ENCODE results near the gene EN1. TPM values are rescaled to one million over a fixed set of nuclear protein-coding genes. Genes with fewer than 3 reads are reported as not detected.

EN1 gene
- total and polyA plus RNA-seq, 2 of the 4 experiments (the other 2 are of a cell fraction): not detected

- H3K9me3 ChIP-seq (ENCODE audit: control insufficient read depth, insufficient read depth, low read length): peaks cover 2% of the 10 kb centered on the region; the same call in 1 of the 2 replicates
- H3K4me2 ChIP-seq (ENCODE audit: low read depth, low read length): no peak overlapping the region
- in situ Hi-C loops (cut with MboI; ENCODE audit: low sequenced_read_pairs) (loop anchor here (25.0 kb wide), 1 partner anchor 816 kb away; no protein-coding TSS in a partner anchor), intact Hi-C loops (cut with micrococcal nuclease) (no loop called here), dilution Hi-C loops (cut with HindIII; ENCODE audit: low sequenced_read_pairs, unreplicated experiment) (no loop called here)
- WGBS, 2 experiments (ENCODE audit: extremely low coverage in 2 of 2, insufficient read length in 1 of 2): 0% methylated on average over 1 of the region's 25 CpGs; no CpG with 5 or more reads in 1 of the 2 experiments
- CTCF ChIA-PET: interaction anchor here (0.6 kb wide), 2 partner anchors 76 to 314 kb away, joined by 4 to 5 read pairs; no protein-coding TSS in a partner anchor
- no peak overlapping the region for H2AK5ac ChIP-seq (ENCODE audit: low read depth, low read length)
- POLR2A ChIA-PET (ENCODE audit: unreplicated experiment): no interaction called here
- no peaks in the 10 kb centered on the region for H4K20me1 ChIP-seq (ENCODE audit: insufficient read depth, low read length)
- H3K4ac ChIP-seq (ENCODE audit: low read depth, low read length): no peak overlapping the region
- H3K79me1 ChIP-seq (ENCODE audit: low read depth in 1 of 2, low read length in 2 of 2): no peaks in the 10 kb centered on the region
- no peak overlapping the region for H3K4me3 ChIP-seq (ENCODE audit: insufficient read depth, low read depth, low read length)
- no peak overlapping the region for H3K56ac ChIP-seq (ENCODE audit: extremely low read depth, insufficient read depth, low read length)
- H3K36me3 ChIP-seq (ENCODE audit: control insufficient read depth, insufficient read depth, low read length): no peaks in the 10 kb centered on the region
- no peak overlapping the region for H2AFZ ChIP-seq (replicated peaks; ENCODE audit: low read length, poor library complexity)
- DNase-seq: no peak
- H3K18ac ChIP-seq (ENCODE audit: low read depth, low read length): no peak overlapping the region
- no peak overlapping the region for H4K5ac ChIP-seq (ENCODE audit: low read depth, low read length)
- no peak overlapping the region for H2BK15ac ChIP-seq (ENCODE audit: low read depth, low read length)
- peaks cover 95% of the 10 kb centered on the region for H3K27me3 ChIP-seq (ENCODE audit: control insufficient read depth, insufficient read depth, low read length)
- H3K14ac ChIP-seq (replicated peaks; ENCODE audit: low read depth, low read length): no peak overlapping the region
- no peak overlapping the region for H3K9ac ChIP-seq (ENCODE audit: low read depth, low read length)
- no peak overlapping the region for H2BK20ac ChIP-seq (ENCODE audit: low read depth, low read length)
- no peak overlapping the region for H4K8ac ChIP-seq (ENCODE audit: low read depth in 2 of 2, low read length in 2 of 2)
- no peak for ATAC-seq (ENCODE audit: low read depth)
- no peaks in the 10 kb centered on the region for H3K9me1 ChIP-seq (ENCODE audit: insufficient read depth, low read length)
- H2BK120ac ChIP-seq (ENCODE audit: low read depth, low read length): no peak overlapping the region
- no peak overlapping the region for H2AK9ac ChIP-seq (replicated peaks; ENCODE audit: low read depth, low read length, poor library complexity)
- no peaks in the 10 kb centered on the region for H3K4me1 ChIP-seq (ENCODE audit: control insufficient read depth, insufficient read depth, low read length)
- BruUV-seq (replicated peaks): no TSS peak
- H3K27ac ChIP-seq (ENCODE audit: insufficient read depth, low read length): no peak overlapping the region
- TF ChIP-seq CTCF (conservative IDR thresholded peaks at IDR 0.05; ENCODE audit: low read depth, low read length): no peak
- no peak for TF ChIP-seq CEBPB (IDR thresholded peaks at IDR 0.05; ENCODE audit: low read depth, low read length)
- TF ChIP-seq RFX5 (IDR thresholded peaks at IDR 0.05; ENCODE audit: low read depth, low read length): no peak
- TF ChIP-seq ELK1 (IDR thresholded peaks at IDR 0.05; ENCODE audit: borderline replicate concordance, low read depth, low read length): no peak
- no peak for TF ChIP-seq MAFK (IDR thresholded peaks at IDR 0.05; ENCODE audit: low read depth, low read length)
- TF ChIP-seq BHLHE40 (IDR thresholded peaks at IDR 0.05; ENCODE audit: low read depth, low read length): no peak
- no peak for TF ChIP-seq RCOR1 (IDR thresholded peaks at IDR 0.05; ENCODE audit: insufficient replicate concordance, low read length)
- TF ChIP-seq FOS (IDR thresholded peaks at IDR 0.05; ENCODE audit: low read depth, low read length): no peak
- no peak for TF ChIP-seq RAD21 (IDR thresholded peaks at IDR 0.05; ENCODE audit: low read length)
- no peak for TF ChIP-seq MXI1 (IDR thresholded peaks at IDR 0.05; ENCODE audit: borderline replicate concordance, low read depth, low read length)
- no peak for TF ChIP-seq SMC3 (IDR thresholded peaks at IDR 0.05; ENCODE audit: low read depth, low read length)
- no peak overlapping the region for H3K23ac ChIP-seq (ENCODE audit: low read depth, low read length)
- no peak overlapping the region for H2BK5ac ChIP-seq (ENCODE audit: low read depth, low read length, poor library complexity, severe bottlenecking)
- H4K91ac ChIP-seq (ENCODE audit: insufficient read depth, low read depth, low read length): no peak overlapping the region
Measured at GRCh38 chr2:118853129-118853640, 5.7 kb upstream of the EN1 start.

Measured in IMR-90 (cell line).